Measurements from ENCODE around the gene LEMD2.

DNA sequence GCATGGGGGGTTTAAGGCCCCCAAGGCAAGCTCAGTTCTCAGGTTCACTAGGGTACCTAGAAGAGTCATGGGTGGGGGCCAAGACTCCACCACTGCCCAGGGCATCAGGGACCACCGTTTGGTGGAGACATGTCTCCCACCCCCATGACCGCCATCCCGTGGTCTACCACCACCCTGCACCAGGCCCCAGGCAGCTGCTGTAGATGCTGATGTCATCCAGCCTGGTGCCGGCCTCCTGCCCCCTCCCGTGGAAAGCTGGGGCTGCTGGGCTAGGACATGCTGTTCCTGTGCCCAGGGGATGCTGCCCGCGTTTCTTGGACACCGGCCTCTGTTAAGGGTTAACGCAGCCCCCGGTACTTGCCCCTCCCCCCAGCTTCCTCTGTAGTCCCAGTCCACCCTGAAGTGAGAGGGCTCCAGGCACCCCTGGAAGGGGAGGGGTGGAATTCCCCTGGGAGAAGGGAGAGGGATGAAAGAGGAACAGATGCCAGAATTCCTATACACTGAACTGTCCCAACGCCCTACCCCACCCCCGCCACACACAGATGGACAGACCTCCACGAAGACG is 42.8 kb downstream of the LEMD2 start:
- TF ChIP-seq, protein P1, sequence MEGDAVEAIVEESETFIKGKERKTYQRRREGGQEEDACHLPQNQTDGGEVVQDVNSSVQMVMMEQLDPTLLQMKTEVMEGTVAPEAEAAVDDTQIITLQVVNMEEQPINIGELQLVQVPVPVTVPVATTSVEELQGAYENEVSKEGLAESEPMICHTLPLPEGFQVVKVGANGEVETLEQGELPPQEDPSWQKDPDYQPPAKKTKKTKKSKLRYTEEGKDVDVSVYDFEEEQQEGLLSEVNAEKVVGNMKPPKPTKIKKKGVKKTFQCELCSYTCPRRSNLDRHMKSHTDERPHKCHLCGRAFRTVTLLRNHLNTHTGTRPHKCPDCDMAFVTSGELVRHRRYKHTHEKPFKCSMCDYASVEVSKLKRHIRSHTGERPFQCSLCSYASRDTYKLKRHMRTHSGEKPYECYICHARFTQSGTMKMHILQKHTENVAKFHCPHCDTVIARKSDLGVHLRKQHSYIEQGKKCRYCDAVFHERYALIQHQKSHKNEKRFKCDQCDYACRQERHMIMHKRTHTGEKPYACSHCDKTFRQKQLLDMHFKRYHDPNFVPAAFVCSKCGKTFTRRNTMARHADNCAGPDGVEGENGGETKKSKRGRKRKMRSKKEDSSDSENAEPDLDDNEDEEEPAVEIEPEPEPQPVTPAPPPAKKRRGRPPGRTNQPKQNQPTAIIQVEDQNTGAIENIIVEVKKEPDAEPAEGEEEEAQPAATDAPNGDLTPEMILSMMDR (conservative IDR thresholded peaks at IDR 0.05; ENCODE audit: low read depth, low read length), result no peak
- no peak for TF ChIP-seq EZH2 (IDR thresholded peaks at IDR 0.05; ENCODE audit: borderline replicate concordance, low read depth, low read length, poor library complexity, severe bottlenecking)
